ENCODE data around the gene OR51B2.
"Not testable (repeated sequence)": the region's sequence is repeated elsewhere in the genome, so short reads cannot be mapped to it uniquely, and the experiment has no call there.

GRCh38 chr11:5366365-5366764 is 42.3 kb upstream of the OR51B2 start:
- not testable (repeated sequence) for TF ChIP-seq CTCF, POLR2A (IDR thresholded peaks at IDR 0.05)

Data from esophagus squamous epithelium (tissue), 4 donors.